ENCODE data around the gene PPP1R15A. TPM values are rescaled to one million over a fixed set of nuclear protein-coding genes. Genes with fewer than 3 reads are reported as not detected.
"Not testable (repeated sequence)": the region's sequence is repeated elsewhere in the genome, so short reads cannot be mapped to it uniquely, and the experiment has no call there.

Gene PPP1R15A
- total RNA-seq, 6 experiments from 2014 or later: 70.2 to 97.3 (median 89.6) TPM

- Mint-ChIP-seq H3K27ac (peak within 1 kb of the TSS; percentile 89), H3K36me3 (ENCODE audit: low read depth) (peaks cover 19% of the 10 kb centered on the region; the same call in 1 of the 2 replicates), H3K4me3 (peak within 1 kb of the TSS; percentile 99), H3K4me1 (ENCODE audit: low read depth) (peaks cover 18% of the 10 kb centered on the region), H3K9me3 (no peaks in the 10 kb centered on the region), H3K27me3 (ENCODE audit: insufficient read depth) (peaks cover under 1% of the 10 kb centered on the region; the same call in 1 of the 2 replicates)
- peak; percentile 98 for DNase-seq
- TF ChIP-seq, protein P1, sequence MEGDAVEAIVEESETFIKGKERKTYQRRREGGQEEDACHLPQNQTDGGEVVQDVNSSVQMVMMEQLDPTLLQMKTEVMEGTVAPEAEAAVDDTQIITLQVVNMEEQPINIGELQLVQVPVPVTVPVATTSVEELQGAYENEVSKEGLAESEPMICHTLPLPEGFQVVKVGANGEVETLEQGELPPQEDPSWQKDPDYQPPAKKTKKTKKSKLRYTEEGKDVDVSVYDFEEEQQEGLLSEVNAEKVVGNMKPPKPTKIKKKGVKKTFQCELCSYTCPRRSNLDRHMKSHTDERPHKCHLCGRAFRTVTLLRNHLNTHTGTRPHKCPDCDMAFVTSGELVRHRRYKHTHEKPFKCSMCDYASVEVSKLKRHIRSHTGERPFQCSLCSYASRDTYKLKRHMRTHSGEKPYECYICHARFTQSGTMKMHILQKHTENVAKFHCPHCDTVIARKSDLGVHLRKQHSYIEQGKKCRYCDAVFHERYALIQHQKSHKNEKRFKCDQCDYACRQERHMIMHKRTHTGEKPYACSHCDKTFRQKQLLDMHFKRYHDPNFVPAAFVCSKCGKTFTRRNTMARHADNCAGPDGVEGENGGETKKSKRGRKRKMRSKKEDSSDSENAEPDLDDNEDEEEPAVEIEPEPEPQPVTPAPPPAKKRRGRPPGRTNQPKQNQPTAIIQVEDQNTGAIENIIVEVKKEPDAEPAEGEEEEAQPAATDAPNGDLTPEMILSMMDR (IDR thresholded peaks at IDR 0.05): peak; percentile 31
These were observed 27.7 kb downstream of the PPP1R15A start, which contains the start of gene NUCB1 for GRCh38 chr19:48899781-48900476. Gene NUCB1, plus strand, starts transcription at chr19:48900312. Its CDS starts 485 bp downstream, at chr19:48900797.

- TF ChIP-seq, protein P1 (IDR thresholded peaks at IDR 0.05): no peak
- peak; percentile 26 for DNase-seq
- Mint-ChIP-seq H3K27ac (peak overlapping the region; percentile 89), H3K4me1 (ENCODE audit: low read depth) (peaks cover 18% of the 10 kb centered on the region), H3K9me3 (no peaks in the 10 kb centered on the region), H3K36me3 (ENCODE audit: low read depth) (peaks cover 24% of the 10 kb centered on the region; the same call in 1 of the 2 replicates), H3K27me3 (ENCODE audit: insufficient read depth) (no peaks in the 10 kb centered on the region; the same call in 1 of the 2 replicates), H3K4me3 (peak overlapping the region; percentile 99)
These were observed 28.5 kb downstream of the PPP1R15A start for GRCh38 chr19:48900477-48901406.

DNA sequence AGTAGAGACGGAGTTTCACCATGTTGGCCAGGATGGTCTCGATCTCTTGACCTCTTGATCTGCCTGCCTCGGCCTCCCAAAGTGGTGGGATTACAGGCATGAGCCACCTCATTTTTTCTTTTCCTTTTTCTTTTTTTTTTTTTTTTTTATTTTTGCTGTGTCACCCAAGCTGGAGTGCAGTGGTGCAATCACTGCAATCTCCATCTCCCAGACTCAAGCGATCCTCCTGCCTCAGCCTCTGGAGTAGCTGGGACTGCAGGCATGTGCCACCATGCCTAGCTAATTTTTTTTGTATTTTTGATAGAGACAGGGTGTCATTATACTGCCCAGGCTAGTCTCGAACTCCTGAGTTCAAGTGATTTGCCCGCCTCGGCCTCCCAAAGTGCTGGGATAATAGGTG lies 30.1 kb downstream of the PPP1R15A start:
- peaks cover 18% of the 10 kb centered on the region for H3K4me1 Mint-ChIP-seq (ENCODE audit: low read depth)
- not testable (repeated sequence) for H3K27me3 Mint-ChIP-seq (ENCODE audit: insufficient read depth)

DNA sequence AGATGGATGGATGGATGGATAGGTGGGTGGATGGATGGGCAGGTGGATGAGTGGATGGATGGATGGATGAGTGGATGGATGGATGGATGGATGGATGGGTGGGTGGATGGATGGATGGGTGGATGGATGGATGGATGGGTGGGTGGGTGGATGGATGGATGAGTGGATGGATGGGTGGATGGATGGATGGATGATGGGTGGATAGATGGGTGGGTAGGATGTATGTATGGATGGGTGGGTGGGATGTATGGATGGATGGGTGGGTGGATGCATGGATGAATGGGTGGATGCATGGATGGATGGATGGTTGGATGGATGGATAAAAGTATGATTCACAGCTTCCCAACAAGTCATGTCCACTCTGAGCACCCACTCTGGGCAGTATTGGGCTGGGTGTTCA lies 31.6 kb downstream of the PPP1R15A start:
- DNase-seq; H3K27ac Mint-ChIP-seq; H3K9me3 Mint-ChIP-seq; H3K4me3 Mint-ChIP-seq; H3K27me3 Mint-ChIP-seq (ENCODE audit: insufficient read depth): not testable (repeated sequence)
- H3K4me1 Mint-ChIP-seq (ENCODE audit: low read depth): peaks cover 18% of the 10 kb centered on the region
- H3K36me3 Mint-ChIP-seq (ENCODE audit: low read depth): peaks cover 34% of the 10 kb centered on the region; the same call in 1 of the 2 replicates

More for the DNA sequence above, 30.1 kb downstream of the PPP1R15A start:
- H3K9me3 Mint-ChIP-seq, H3K27ac Mint-ChIP-seq, DNase-seq, H3K4me3 Mint-ChIP-seq: not testable (repeated sequence)
- peaks cover 29% of the 10 kb centered on the region; the same call in 1 of the 2 replicates for H3K36me3 Mint-ChIP-seq (ENCODE audit: low read depth)

DNA sequence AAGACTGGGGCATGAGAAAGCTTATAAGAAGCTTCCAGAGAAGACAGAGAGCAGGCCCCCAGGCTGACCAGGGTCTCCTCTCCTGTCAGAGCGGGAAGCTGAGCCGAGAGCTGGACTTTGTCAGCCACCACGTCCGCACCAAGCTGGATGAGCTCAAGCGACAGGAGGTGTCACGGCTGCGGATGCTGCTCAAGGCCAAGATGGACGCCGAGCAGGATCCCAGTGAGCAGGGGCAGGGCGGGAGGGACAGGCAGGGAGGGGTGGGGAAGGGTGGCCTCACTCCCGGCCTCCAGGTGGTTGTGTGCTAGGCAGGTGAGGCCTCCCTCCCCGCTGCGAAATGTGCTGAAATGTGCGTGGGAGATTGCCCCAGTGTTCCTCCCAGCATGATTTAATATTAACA lies 33.4 kb downstream of the PPP1R15A start:
- Mint-ChIP-seq H3K36me3 (ENCODE audit: low read depth) (peaks cover 34% of the 10 kb centered on the region; the same call in 1 of the 2 replicates), H3K4me1 (ENCODE audit: low read depth) (peaks cover 8% of the 10 kb centered on the region)

GRCh38 chr19:48906324-48906723 lies 34.1 kb downstream of the PPP1R15A start:
- peaks cover 1% of the 10 kb centered on the region for H3K4me1 Mint-ChIP-seq (ENCODE audit: low read depth)
- TF ChIP-seq, protein P1 (IDR thresholded peaks at IDR 0.05): no peak
- H3K27ac Mint-ChIP-seq: no peak overlapping the region
- H3K9me3 Mint-ChIP-seq: no peaks in the 10 kb centered on the region
- no peak overlapping the region for H3K4me3 Mint-ChIP-seq
- no peak for DNase-seq
- H3K27me3 Mint-ChIP-seq (ENCODE audit: insufficient read depth): no peaks in the 10 kb centered on the region; the same call in 1 of the 2 replicates
- H3K36me3 Mint-ChIP-seq (ENCODE audit: low read depth): peaks cover 29% of the 10 kb centered on the region; the same call in 1 of the 2 replicates

More for the DNA sequence above, 33.4 kb downstream of the PPP1R15A start:
- H3K4me3 Mint-ChIP-seq: no peak overlapping the region
- no peaks in the 10 kb centered on the region for H3K9me3 Mint-ChIP-seq
- no peak overlapping the region for H3K27ac Mint-ChIP-seq
- no peak for DNase-seq
- H3K27me3 Mint-ChIP-seq (ENCODE audit: insufficient read depth): no peaks in the 10 kb centered on the region; the same call in 1 of the 2 replicates
- TF ChIP-seq, protein P1 (IDR thresholded peaks at IDR 0.05): no peak

Measured in HFFc6 (cell line).